ENCODE measurements around the gene DMAC2L.
"Not testable (repeated sequence)": the region's sequence is repeated elsewhere in the genome, so short reads cannot be mapped to it uniquely, and the experiment has no call there.

DMAC2L gene

GRCh38 chr14:50308363-50308915, 3.7 kb upstream of the DMAC2L start:
- H3K4me1 ChIP-seq (ENCODE audit: control insufficient read depth, insufficient read depth, low read length), result peaks cover 8% of the 10 kb centered on the region
- no peak overlapping the region for H3K27ac ChIP-seq (ENCODE audit: low read depth, low read length)
- H3K36me3 ChIP-seq (ENCODE audit: control insufficient read depth, insufficient read depth, low read length), result no peaks in the 10 kb centered on the region
- H3K9ac ChIP-seq (ENCODE audit: low read length), result no peak overlapping the region
- H3K4me3 ChIP-seq (ENCODE audit: low read length), result no peak overlapping the region
- no peaks in the 10 kb centered on the region for H3K27me3 ChIP-seq (ENCODE audit: control insufficient read depth, insufficient read depth, low read length)

- Histone ChIP-seq H3K9ac (ENCODE audit: low read length) (no peak overlapping the region), H3K27ac (ENCODE audit: low read depth, low read length) (no peak overlapping the region), H3K27me3 (ENCODE audit: control insufficient read depth, insufficient read depth, low read length) (no peaks in the 10 kb centered on the region), H3K4me3 (ENCODE audit: low read length) (no peak overlapping the region), H3K36me3 (ENCODE audit: control insufficient read depth, insufficient read depth, low read length) (no peaks in the 10 kb centered on the region), H3K4me1 (ENCODE audit: control insufficient read depth, insufficient read depth, low read length) (peaks cover 8% of the 10 kb centered on the region)
Measured at GRCh38 chr14:50310445-50310844, 1.7 kb upstream of the DMAC2L start.

- H3K36me3 ChIP-seq (ENCODE audit: control insufficient read depth, insufficient read depth, low read length), result no peaks in the 10 kb centered on the region
- peaks cover 8% of the 10 kb centered on the region for H3K4me1 ChIP-seq (ENCODE audit: control insufficient read depth, insufficient read depth, low read length)
- peak overlapping the region; percentile 6 for H3K9ac ChIP-seq (ENCODE audit: low read length)
- H3K4me3 ChIP-seq (ENCODE audit: low read length), result peak overlapping the region; percentile 69
- H3K27ac ChIP-seq (ENCODE audit: low read depth, low read length), result peak overlapping the region; percentile 97
- H3K27me3 ChIP-seq (ENCODE audit: control insufficient read depth, insufficient read depth, low read length), result no peaks in the 10 kb centered on the region
Measured at GRCh38 chr14:50311337-50311971, 670 bp upstream of the DMAC2L start.

DNA sequence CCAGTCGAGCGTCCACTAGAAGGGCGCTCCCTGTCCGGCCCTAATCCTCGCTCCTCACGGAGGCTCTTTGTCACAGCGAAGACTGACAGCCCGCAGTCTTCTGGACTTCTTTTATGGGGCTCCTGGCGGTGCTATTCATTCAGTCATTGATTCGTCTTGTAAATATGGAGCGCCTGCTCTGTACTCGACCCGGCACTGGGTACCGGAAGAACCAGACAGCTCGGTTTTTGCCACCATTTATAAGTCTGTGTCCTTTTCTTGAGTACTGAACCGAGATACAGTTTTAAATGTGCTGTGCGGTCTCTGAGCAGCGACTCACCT, 570 bp downstream of the DMAC2L start:
- H3K27me3 ChIP-seq (ENCODE audit: control insufficient read depth, insufficient read depth, low read length), result no peaks in the 10 kb centered on the region
- H3K27ac ChIP-seq (ENCODE audit: low read depth, low read length), result peak overlapping the region; percentile 97

DNA sequence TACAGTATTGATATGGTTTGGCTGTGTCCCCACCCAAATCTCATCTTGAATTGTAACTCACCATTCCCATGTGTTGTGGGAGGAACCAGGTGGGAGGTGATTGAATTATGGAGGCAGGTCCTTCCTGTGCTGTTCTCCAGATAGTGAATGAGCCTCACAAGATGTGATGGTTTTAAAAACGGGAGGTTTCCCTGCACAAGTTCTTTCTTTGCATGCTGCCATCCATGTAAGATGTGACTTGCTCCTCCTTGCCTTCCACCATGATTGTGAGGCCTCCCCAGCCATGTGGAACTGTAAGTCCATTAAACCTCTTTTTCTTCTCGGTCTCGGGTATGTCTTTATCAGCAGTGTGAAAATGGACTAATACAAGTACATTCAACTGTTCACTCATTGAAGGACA, 2.0 kb downstream of the DMAC2L start:
- H3K27me3 ChIP-seq (ENCODE audit: control insufficient read depth, insufficient read depth, low read length); H3K36me3 ChIP-seq (ENCODE audit: control insufficient read depth, insufficient read depth, low read length); H3K9ac ChIP-seq (ENCODE audit: low read length); H3K4me3 ChIP-seq (ENCODE audit: low read length); H3K27ac ChIP-seq (ENCODE audit: low read depth, low read length); H3K4me1 ChIP-seq (ENCODE audit: control insufficient read depth, insufficient read depth, low read length): not testable (repeated sequence)

More for the DNA sequence above, 570 bp downstream of the DMAC2L start:
- peak overlapping the region; percentile 69 for H3K4me3 ChIP-seq (ENCODE audit: low read length)
- peak overlapping the region; percentile 80 for H3K9ac ChIP-seq (ENCODE audit: low read length)
- no peaks in the 10 kb centered on the region for H3K36me3 ChIP-seq (ENCODE audit: control insufficient read depth, insufficient read depth, low read length)
- H3K4me1 ChIP-seq (ENCODE audit: control insufficient read depth, insufficient read depth, low read length), result peaks cover 8% of the 10 kb centered on the region

GRCh38 chr14:50318031-50318626, 6.0 kb downstream of the DMAC2L start:
- H3K4me3 ChIP-seq (ENCODE audit: low read length), result no peak overlapping the region
- H3K4me1 ChIP-seq (ENCODE audit: control insufficient read depth, insufficient read depth, low read length), result peaks cover 6% of the 10 kb centered on the region
- H3K27me3 ChIP-seq (ENCODE audit: control insufficient read depth, insufficient read depth, low read length), result no peaks in the 10 kb centered on the region
- no peak overlapping the region for H3K9ac ChIP-seq (ENCODE audit: low read length)
- peaks cover 2% of the 10 kb centered on the region for H3K36me3 ChIP-seq (ENCODE audit: control insufficient read depth, insufficient read depth, low read length)
- no peak overlapping the region for H3K27ac ChIP-seq (ENCODE audit: low read depth, low read length)

DNA sequence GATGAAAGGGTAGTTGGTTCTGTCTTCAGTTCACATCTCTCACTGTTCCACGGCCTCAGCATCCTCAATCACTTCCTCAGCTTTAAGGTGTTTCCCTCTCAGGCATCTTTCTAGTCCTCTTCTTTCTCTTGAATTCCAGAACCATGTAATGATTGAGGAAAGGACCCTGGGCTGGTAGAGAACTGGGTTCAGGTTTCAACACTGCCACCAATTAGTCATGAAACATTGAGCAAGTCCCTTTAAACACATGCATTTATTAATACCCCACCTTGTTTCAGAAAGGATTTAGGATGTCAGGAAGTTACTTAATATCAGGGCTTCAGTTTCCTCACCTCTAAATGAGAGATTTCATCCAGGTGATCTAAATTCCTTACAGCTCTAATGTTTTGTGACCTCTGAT, 7.2 kb downstream of the DMAC2L start:
- Histone ChIP-seq H3K4me1 (ENCODE audit: control insufficient read depth, insufficient read depth, low read length) (peaks cover 4% of the 10 kb centered on the region), H3K27me3 (ENCODE audit: control insufficient read depth, insufficient read depth, low read length) (no peaks in the 10 kb centered on the region), H3K36me3 (ENCODE audit: control insufficient read depth, insufficient read depth, low read length) (peaks cover 2% of the 10 kb centered on the region), H3K4me3 (ENCODE audit: low read length) (no peak overlapping the region), H3K9ac (ENCODE audit: low read length) (no peak overlapping the region), H3K27ac (ENCODE audit: low read depth, low read length) (no peak overlapping the region)

GRCh38 chr14:50319721-50320120, 7.6 kb downstream of the DMAC2L start:
- Histone ChIP-seq H3K27ac (ENCODE audit: low read depth, low read length) (no peak overlapping the region), H3K9ac (ENCODE audit: low read length) (no peak overlapping the region), H3K4me1 (ENCODE audit: control insufficient read depth, insufficient read depth, low read length) (peaks cover 4% of the 10 kb centered on the region), H3K27me3 (ENCODE audit: control insufficient read depth, insufficient read depth, low read length) (no peaks in the 10 kb centered on the region), H3K36me3 (ENCODE audit: control insufficient read depth, insufficient read depth, low read length) (peaks cover 2% of the 10 kb centered on the region), H3K4me3 (ENCODE audit: low read length) (no peak overlapping the region)

- Histone ChIP-seq H3K27me3 (ENCODE audit: control insufficient read depth, insufficient read depth, low read length) (no peaks in the 10 kb centered on the region), H3K4me3 (ENCODE audit: low read length) (no peak overlapping the region), H3K27ac (ENCODE audit: low read depth, low read length) (peak overlapping the region; percentile 58), H3K4me1 (ENCODE audit: control insufficient read depth, insufficient read depth, low read length) (peaks cover 4% of the 10 kb centered on the region), H3K9ac (ENCODE audit: low read length) (no peak overlapping the region), H3K36me3 (ENCODE audit: control insufficient read depth, insufficient read depth, low read length) (peaks cover 2% of the 10 kb centered on the region)
Measured at GRCh38 chr14:50320283-50320682, 8.2 kb downstream of the DMAC2L start.

GRCh38 chr14:50321009-50321660, 9.0 kb downstream of the DMAC2L start:
- H3K36me3 ChIP-seq (ENCODE audit: control insufficient read depth, insufficient read depth, low read length), result peaks cover 2% of the 10 kb centered on the region
- peak overlapping the region; percentile 76 for H3K27ac ChIP-seq (ENCODE audit: low read depth, low read length)
- H3K9ac ChIP-seq (ENCODE audit: low read length), result no peak overlapping the region
- peak overlapping the region; percentile 7 for H3K4me3 ChIP-seq (ENCODE audit: low read length)
- H3K27me3 ChIP-seq (ENCODE audit: control insufficient read depth, insufficient read depth, low read length), result no peaks in the 10 kb centered on the region
- peaks cover 4% of the 10 kb centered on the region for H3K4me1 ChIP-seq (ENCODE audit: control insufficient read depth, insufficient read depth, low read length)

- no peaks in the 10 kb centered on the region for H3K27me3 ChIP-seq (ENCODE audit: control insufficient read depth, insufficient read depth, low read length)
- H3K9ac ChIP-seq (ENCODE audit: low read length), result no peak overlapping the region
- no peak overlapping the region for H3K4me3 ChIP-seq (ENCODE audit: low read length)
- H3K36me3 ChIP-seq (ENCODE audit: control insufficient read depth, insufficient read depth, low read length), result peaks cover 4% of the 10 kb centered on the region
- no peak overlapping the region for H3K27ac ChIP-seq (ENCODE audit: low read depth, low read length)
- peaks cover 13% of the 10 kb centered on the region for H3K4me1 ChIP-seq (ENCODE audit: control insufficient read depth, insufficient read depth, low read length)
Measured at GRCh38 chr14:50331596-50331995, 19.5 kb downstream of the DMAC2L start.

DNA sequence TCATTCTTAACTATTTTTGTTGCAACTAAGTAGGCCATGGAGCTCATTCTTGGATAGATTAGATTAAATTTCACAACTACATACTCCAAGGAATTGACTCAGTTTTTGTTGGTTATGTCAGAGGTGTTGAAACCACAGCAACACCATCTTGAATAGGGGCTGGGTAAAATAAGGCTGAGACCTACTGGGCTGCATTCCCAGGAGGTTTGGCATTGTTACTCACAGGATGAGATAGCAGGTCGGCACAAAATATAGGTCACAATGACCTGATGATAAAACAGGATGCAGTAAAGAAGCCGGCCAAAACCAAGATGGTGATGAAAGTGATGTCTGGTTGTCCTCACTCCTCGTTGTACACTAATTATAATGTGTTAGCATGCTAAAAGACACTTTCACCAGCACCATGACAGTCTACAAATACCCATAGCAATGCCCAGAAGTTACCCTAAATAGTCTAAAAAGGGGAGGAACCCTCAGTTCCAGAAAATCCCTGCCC, 20.9 kb downstream of the DMAC2L start:
- Histone ChIP-seq H3K4me3 (ENCODE audit: low read length) (no peak overlapping the region), H3K4me1 (ENCODE audit: control insufficient read depth, insufficient read depth, low read length) (peaks cover 13% of the 10 kb centered on the region), H3K9ac (ENCODE audit: low read length) (no peak overlapping the region), H3K27me3 (ENCODE audit: control insufficient read depth, insufficient read depth, low read length) (no peaks in the 10 kb centered on the region), H3K36me3 (ENCODE audit: control insufficient read depth, insufficient read depth, low read length) (peaks cover 4% of the 10 kb centered on the region), H3K27ac (ENCODE audit: low read depth, low read length) (no peak overlapping the region)
